KOPT-K1 (cell line): ENCODE data around the gene GOLGA6A.

Source experiments
- H3K27ac ChIP-seq: fragments of 200-600 bp; sonication (generic); 2 replicates; pipeline ENCODE4 v1.5.1; 2016; ENCODE audit warnings: antibody characterized with exemption, mild to moderate bottlenecking, low read depth, low read length; ENCODE audit not compliant: poor library complexity, severe bottlenecking
- H3K36me3 ChIP-seq: fragments of 200-600 bp; sonication (generic); 2 replicates; pipeline ENCODE4 v1.5.1; 2017; ENCODE audit warnings: antibody characterized with exemption, mild to moderate bottlenecking, low read length, moderate library complexity; ENCODE audit not compliant: insufficient read depth
- H3K9me3 ChIP-seq: fragments of 200-600 bp; sonication (generic); 2 replicates; pipeline ENCODE4 v1.5.1; 2017; ENCODE audit warnings: antibody characterized with exemption, low read length, mild to moderate bottlenecking; ENCODE audit not compliant: insufficient read depth, poor library complexity, severe bottlenecking

The GOLGA6A gene

GRCh38 chr15:74037171-74038117 is 44.9 kb downstream of the GOLGA6A start:
- Histone ChIP-seq H3K36me3 (peaks cover 71% of the 10 kb centered on the region), H3K9me3 (no peaks in the 10 kb centered on the region), H3K27ac (no peak overlapping the region)

- no peaks in the 10 kb centered on the region for H3K9me3 ChIP-seq
- no peak overlapping the region for H3K27ac ChIP-seq
- peaks cover 78% of the 10 kb centered on the region for H3K36me3 ChIP-seq
Observed at GRCh38 chr15:74036271-74037170, 45.8 kb downstream of the GOLGA6A start.

- Histone ChIP-seq H3K36me3 (peaks cover 78% of the 10 kb centered on the region), H3K9me3 (no peaks in the 10 kb centered on the region), H3K27ac (no peak overlapping the region)
Observed at GRCh38 chr15:74035121-74036017, 47.0 kb downstream of the GOLGA6A start.

GRCh38 chr15:74034206-74034755 is 48.1 kb downstream of the GOLGA6A start:
- H3K9me3 ChIP-seq: no peaks in the 10 kb centered on the region
- peaks cover 81% of the 10 kb centered on the region for H3K36me3 ChIP-seq
- H3K27ac ChIP-seq: no peak overlapping the region

GRCh38 chr15:74032606-74033561 is 49.5 kb downstream of the GOLGA6A start:
- Histone ChIP-seq H3K27ac (no peak overlapping the region), H3K36me3 (peaks cover 80% of the 10 kb centered on the region), H3K9me3 (no peaks in the 10 kb centered on the region)

- H3K36me3 ChIP-seq: peaks cover 80% of the 10 kb centered on the region
- H3K9me3 ChIP-seq: no peaks in the 10 kb centered on the region
- no peak overlapping the region for H3K27ac ChIP-seq
Observed at GRCh38 chr15:74032046-74032445, 50.3 kb downstream of the GOLGA6A start.

- no peak overlapping the region for H3K27ac ChIP-seq
- peaks cover 80% of the 10 kb centered on the region for H3K36me3 ChIP-seq
Observed at GRCh38 chr15:74028646-74029045, 53.7 kb downstream of the GOLGA6A start.

GRCh38 chr15:74027688-74028087 is 54.7 kb downstream of the GOLGA6A start:
- Histone ChIP-seq H3K27ac (no peak overlapping the region), H3K36me3 (peaks cover 80% of the 10 kb centered on the region), H3K9me3 (no peaks in the 10 kb centered on the region)

More at GRCh38 chr15:74028646-74029045, 53.7 kb downstream of the GOLGA6A start:
- no peaks in the 10 kb centered on the region for H3K9me3 ChIP-seq

- Histone ChIP-seq H3K9me3 (no peaks in the 10 kb centered on the region), H3K27ac (no peak overlapping the region), H3K36me3 (peaks cover 89% of the 10 kb centered on the region)
Observed at GRCh38 chr15:74025436-74025835, 56.9 kb downstream of the GOLGA6A start.

GRCh38 chr15:74024687-74025086 is 57.7 kb downstream of the GOLGA6A start:
- H3K27ac ChIP-seq: no peak overlapping the region
- no peaks in the 10 kb centered on the region for H3K9me3 ChIP-seq
- peaks cover 93% of the 10 kb centered on the region for H3K36me3 ChIP-seq

GRCh38 chr15:74022706-74023470 is 59.5 kb downstream of the GOLGA6A start:
- Histone ChIP-seq H3K27ac (no peak overlapping the region), H3K36me3 (peaks cover 92% of the 10 kb centered on the region)

More at GRCh38 chr15:74022706-74023470, 59.5 kb downstream of the GOLGA6A start:
- no peaks in the 10 kb centered on the region for H3K9me3 ChIP-seq
